Measurements from ENCODE around the gene PIGV. TPM values are rescaled to one million over a fixed set of nuclear protein-coding genes. Genes with fewer than 3 reads are reported as not detected.

PIGV gene
- total and polyA plus RNA-seq, 2 donors (not counting 1 experiment from before 2014, with no cell fraction given) = 9.2 to 17.4 TPM

DNA sequence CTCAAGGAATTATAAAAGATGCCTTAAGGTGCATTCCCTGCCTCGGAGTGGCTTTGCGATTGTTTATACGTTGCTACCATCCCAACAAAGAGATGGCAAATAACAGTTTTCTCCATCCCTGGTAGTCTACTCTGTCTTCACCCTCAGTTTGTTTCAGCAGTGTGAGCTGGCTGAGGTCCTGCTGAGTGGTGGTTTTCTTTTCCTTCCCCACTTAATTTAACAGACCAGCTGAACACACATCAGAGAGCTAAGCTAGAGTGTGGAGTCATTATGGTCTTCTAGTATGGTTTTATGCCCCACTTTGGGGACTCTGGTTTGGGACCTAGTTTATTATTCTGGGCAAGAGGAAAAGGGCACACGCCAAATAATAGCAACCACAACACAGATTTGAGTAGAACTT is 2.2 kb downstream of the PIGV start:
- Histone ChIP-seq H3K79me2 (ENCODE audit: control insufficient read depth, insufficient read depth, low read length) (peaks cover 41% of the 10 kb centered on the region), H3K27me3 (replicated peaks in 1 of 4; ENCODE audit: control extremely low read depth in 1 of 4, control insufficient read depth in 3 of 4, insufficient read depth in 4 of 4, low read length in 3 of 4) (no peaks in the 10 kb centered on the region), H3K9ac (ENCODE audit: low read length) (no peak overlapping the region), H3K4me2 (replicated peaks; ENCODE audit: low read depth, low read length, poor library complexity, severe bottlenecking) (no peak overlapping the region), H3K36me3 (replicated peaks in 1 of 2; ENCODE audit: control extremely low read depth in 1 of 2, control insufficient read depth in 1 of 2, extremely low read depth in 1 of 2, insufficient read depth in 2 of 2, low read length in 1 of 2) (peaks cover 0 to 22% of the 10 kb centered on the region in 2 experiments), H3K4me3 (ENCODE audit: control extremely low read depth in 1 of 5, extremely low read depth in 1 of 5, insufficient read depth in 1 of 5, low read depth in 2 of 5, low read length in 4 of 5) (no peak overlapping the region), H4K20me1 (ENCODE audit: control insufficient read depth, insufficient read depth, low read length, poor library complexity, severe bottlenecking) (peaks cover 7% of the 10 kb centered on the region), H2AFZ (ENCODE audit: insufficient read depth, low read depth, low read length, poor library complexity, severe bottlenecking) (no peak overlapping the region), H3K4me1 (ENCODE audit: control insufficient read depth in 2 of 2, insufficient read depth in 2 of 2, low read length in 2 of 2) (peaks cover 26 to 35% of the 10 kb centered on the region in 2 donors), H3K9me3 (ENCODE audit: control extremely low read depth in 1 of 3, control insufficient read depth in 2 of 3, insufficient read depth in 1 of 3, low read length in 2 of 3) (no peaks in the 10 kb centered on the region), H3K27ac (ENCODE audit: low read length in 2 of 2) (no peak overlapping the region)
- no peak for TF ChIP-seq EZH2 (IDR thresholded peaks at IDR 0.05; ENCODE audit: borderline replicate concordance, insufficient read depth, low read depth, low read length, poor library complexity, severe bottlenecking)
- TF ChIP-seq, protein P1, sequence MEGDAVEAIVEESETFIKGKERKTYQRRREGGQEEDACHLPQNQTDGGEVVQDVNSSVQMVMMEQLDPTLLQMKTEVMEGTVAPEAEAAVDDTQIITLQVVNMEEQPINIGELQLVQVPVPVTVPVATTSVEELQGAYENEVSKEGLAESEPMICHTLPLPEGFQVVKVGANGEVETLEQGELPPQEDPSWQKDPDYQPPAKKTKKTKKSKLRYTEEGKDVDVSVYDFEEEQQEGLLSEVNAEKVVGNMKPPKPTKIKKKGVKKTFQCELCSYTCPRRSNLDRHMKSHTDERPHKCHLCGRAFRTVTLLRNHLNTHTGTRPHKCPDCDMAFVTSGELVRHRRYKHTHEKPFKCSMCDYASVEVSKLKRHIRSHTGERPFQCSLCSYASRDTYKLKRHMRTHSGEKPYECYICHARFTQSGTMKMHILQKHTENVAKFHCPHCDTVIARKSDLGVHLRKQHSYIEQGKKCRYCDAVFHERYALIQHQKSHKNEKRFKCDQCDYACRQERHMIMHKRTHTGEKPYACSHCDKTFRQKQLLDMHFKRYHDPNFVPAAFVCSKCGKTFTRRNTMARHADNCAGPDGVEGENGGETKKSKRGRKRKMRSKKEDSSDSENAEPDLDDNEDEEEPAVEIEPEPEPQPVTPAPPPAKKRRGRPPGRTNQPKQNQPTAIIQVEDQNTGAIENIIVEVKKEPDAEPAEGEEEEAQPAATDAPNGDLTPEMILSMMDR (IDR thresholded peaks at IDR 0.05) = no peak
- H3K4me1 Mint-ChIP-seq = peaks cover 38% of the 10 kb centered on the region
- ATAC-seq (ENCODE audit: low read depth) (no peak), DNase-seq (no peak)
- no CpG with 5 or more reads among the region's 4 CpGs for WGBS (ENCODE audit: insufficient coverage)
- ChIA-PET CTCF (interaction anchor here (0.6 to 10.1 kb wide), 31 partner anchors 8 to 318 kb away, joined by 3 to 479 read pairs (median 9); partner anchors contain the start of genes ARID1A and HMGN2), POLR2A (interaction anchor here (2.4 to 5.8 kb wide), 5 partner anchors 92 to 188 kb away, joined by 6 to 50 read pairs (median 22); no protein-coding TSS in a partner anchor)
- intact Hi-C loops (cut with micrococcal nuclease) = loop anchor here (1.0 to 5.0 kb wide), 7 partner anchors 43 to 678 kb away; partner anchors contain the start of gene PDIK1L
- H3K27me3 Mint-ChIP-seq = no peaks in the 10 kb centered on the region
- H3K27ac Mint-ChIP-seq = no peak overlapping the region
- no peak overlapping the region for H3K4me3 Mint-ChIP-seq
- H3K9me3 Mint-ChIP-seq (ENCODE audit: insufficient read depth) = no peaks in the 10 kb centered on the region

DNA sequence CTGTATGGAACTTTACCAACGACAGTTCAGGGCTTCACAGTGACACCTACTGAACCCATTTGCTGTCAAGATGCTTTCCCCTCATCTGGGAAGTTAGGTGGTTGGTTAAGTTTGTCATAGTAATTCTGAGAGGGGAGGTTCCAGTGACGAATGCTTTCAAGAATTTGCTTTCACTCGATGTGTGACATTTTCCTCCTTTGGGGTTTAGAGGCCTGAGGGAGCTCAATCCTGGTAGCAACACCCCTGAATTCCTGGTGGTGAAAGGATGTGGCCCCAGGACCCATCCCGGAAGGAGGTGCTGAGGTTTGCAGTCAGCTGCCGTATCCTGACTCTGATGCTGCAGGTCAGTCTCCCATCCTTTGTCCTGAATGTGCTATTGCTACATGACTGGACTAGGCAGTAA is 2.8 kb downstream of the PIGV start:
- no peak overlapping the region for H3K4me3 ChIP-seq (ENCODE audit: control extremely low read depth in 1 of 5, extremely low read depth in 1 of 5, insufficient read depth in 1 of 5, low read depth in 2 of 5, low read length in 4 of 5)
- TF ChIP-seq, protein P1 (IDR thresholded peaks at IDR 0.05) = no peak
- TF ChIP-seq EZH2 (IDR thresholded peaks at IDR 0.05; ENCODE audit: borderline replicate concordance, insufficient read depth, low read depth, low read length, poor library complexity, severe bottlenecking) = no peak
- H2AFZ ChIP-seq (ENCODE audit: insufficient read depth, low read depth, low read length, poor library complexity, severe bottlenecking) = no peak overlapping the region
- DNase-seq = no peak
- intact Hi-C loops (cut with micrococcal nuclease) = no loop called here
- ATAC-seq (ENCODE audit: low read depth) = no peak
- H3K4me1 ChIP-seq (ENCODE audit: control insufficient read depth in 2 of 2, insufficient read depth in 2 of 2, low read length in 2 of 2) = peaks cover 21 to 33% of the 10 kb centered on the region in 2 donors
- no peak overlapping the region for H3K27ac Mint-ChIP-seq
- H3K27me3 ChIP-seq (replicated peaks in 1 of 4; ENCODE audit: control extremely low read depth in 1 of 4, control insufficient read depth in 3 of 4, insufficient read depth in 4 of 4, low read length in 3 of 4) = no peaks in the 10 kb centered on the region
- H3K27me3 Mint-ChIP-seq = no peaks in the 10 kb centered on the region
- H3K4me3 Mint-ChIP-seq = no peak overlapping the region
- no peak overlapping the region for H3K27ac ChIP-seq (ENCODE audit: low read length in 2 of 2)
- POLR2A ChIA-PET = interaction anchor here (3.3 kb wide), 1 partner anchor 189 kb away, joined by 22 read pairs; no protein-coding TSS in a partner anchor
- peaks cover 7% of the 10 kb centered on the region for H4K20me1 ChIP-seq (ENCODE audit: control insufficient read depth, insufficient read depth, low read length, poor library complexity, severe bottlenecking)
- 62% methylated on average over 3 of the region's 5 CpGs for WGBS (ENCODE audit: insufficient coverage)
- no peak overlapping the region for H3K9ac ChIP-seq (ENCODE audit: low read length)
- no peaks in the 10 kb centered on the region for H3K9me3 Mint-ChIP-seq (ENCODE audit: insufficient read depth)
- H3K79me2 ChIP-seq (ENCODE audit: control insufficient read depth, insufficient read depth, low read length) = peaks cover 45% of the 10 kb centered on the region
- CTCF ChIA-PET = interaction anchor here (0.6 to 10.1 kb wide), 25 partner anchors 9 to 290 kb away, joined by 3 to 479 read pairs (median 9); partner anchors contain the start of gene ARID1A
- H3K9me3 ChIP-seq (ENCODE audit: control extremely low read depth in 1 of 3, control insufficient read depth in 2 of 3, insufficient read depth in 1 of 3, low read length in 2 of 3) = no peaks in the 10 kb centered on the region
- peaks cover 2 to 26% of the 10 kb centered on the region in 2 experiments for H3K36me3 ChIP-seq (replicated peaks in 1 of 2; ENCODE audit: control extremely low read depth in 1 of 2, control insufficient read depth in 1 of 2, extremely low read depth in 1 of 2, insufficient read depth in 2 of 2, low read length in 1 of 2)
- H3K4me2 ChIP-seq (replicated peaks; ENCODE audit: low read depth, low read length, poor library complexity, severe bottlenecking) = no peak overlapping the region
- peaks cover 34% of the 10 kb centered on the region for H3K4me1 Mint-ChIP-seq
